ENCODE measurements around the gene ADAMTSL3. TPM values are rescaled to one million over a fixed set of nuclear protein-coding genes. Genes with fewer than 3 reads are reported as not detected.
A peak's percentile ranks its signal among the peaks of the same experiment; 100 is the strongest.

Gene ADAMTSL3
- total RNA-seq, 4 donors from 2014 or later: 16.6 to 30.0 (median 21.8) TPM

- H3K36me3 ChIP-seq: no peaks in the 10 kb centered on the region
- no peaks in the 10 kb centered on the region for H3K27me3 ChIP-seq
- intact Hi-C loops (cut with DNase I): no loop called here
- TF ChIP-seq CTCF (IDR thresholded peaks at IDR 0.05) (no peak), EP300 (IDR thresholded peaks at IDR 0.05) (no peak), POLR2A (IDR thresholded peaks at IDR 0.05; ENCODE audit: low read depth) (no peak), POLR2AphosphoS5 (IDR thresholded peaks at IDR 0.05) (no peak)
- H3K9me3 ChIP-seq: no peaks in the 10 kb centered on the region
- peaks cover 0 to 3% (median 0%) of the 10 kb centered on the region in 4 donors for H3K4me1 ChIP-seq
- no peak for DNase-seq (ENCODE audit: extremely low spot score)
- H3K27ac ChIP-seq (replicated peaks in 1 of 4): no peak overlapping the region
- no peak overlapping the region for H3K4me3 ChIP-seq
Measured at GRCh38 chr15:84001655-84002054, 347.7 kb downstream of the ADAMTSL3 start.

- Histone ChIP-seq H3K36me3 (peaks cover 0 to 3% (median 0%) of the 10 kb centered on the region in 4 donors), H3K4me3 (no peak overlapping the region), H3K4me1 (no peaks in the 10 kb centered on the region), H3K27me3 (no peaks in the 10 kb centered on the region), H3K27ac (replicated peaks in 1 of 4) (no peak overlapping the region), H3K9me3 (no peaks in the 10 kb centered on the region)
- WGBS: 81% methylated on average over 6 of the region's 6 CpGs
- DNase-seq (ENCODE audit: extremely low spot score): peak; percentile 17
- TF ChIP-seq POLR2AphosphoS5 (IDR thresholded peaks at IDR 0.05) (no peak), POLR2A (IDR thresholded peaks at IDR 0.05; ENCODE audit: low read depth) (no peak), CTCF (IDR thresholded peaks at IDR 0.05) (no peak), EP300 (IDR thresholded peaks at IDR 0.05) (no peak)
- intact Hi-C loops (cut with DNase I): no loop called here
Measured at GRCh38 chr15:84003791-84004503, 350.0 kb downstream of the ADAMTSL3 start.

- Histone ChIP-seq H3K36me3 (peaks cover 0 to 5% (median 0%) of the 10 kb centered on the region in 4 donors), H3K9me3 (no peaks in the 10 kb centered on the region), H3K27ac (replicated peaks in 1 of 4) (no peak overlapping the region), H3K4me1 (no peaks in the 10 kb centered on the region), H3K4me3 (no peak overlapping the region), H3K27me3 (no peaks in the 10 kb centered on the region)
- intact Hi-C loops (cut with DNase I): no loop called here
- TF ChIP-seq POLR2A (IDR thresholded peaks at IDR 0.05; ENCODE audit: low read depth) (no peak), POLR2AphosphoS5 (IDR thresholded peaks at IDR 0.05) (no peak), EP300 (IDR thresholded peaks at IDR 0.05) (no peak), CTCF (IDR thresholded peaks at IDR 0.05) (no peak)
- WGBS: 49% methylated on average over 4 of the region's 4 CpGs
- peak; percentile 4 for DNase-seq (ENCODE audit: extremely low spot score)
Measured at GRCh38 chr15:84006421-84006820, 352.5 kb downstream of the ADAMTSL3 start.

GRCh38 chr15:84009616-84010015 is 355.7 kb downstream of the ADAMTSL3 start:
- TF ChIP-seq POLR2A (IDR thresholded peaks at IDR 0.05; ENCODE audit: low read depth) (no peak), POLR2AphosphoS5 (IDR thresholded peaks at IDR 0.05) (no peak), CTCF (IDR thresholded peaks at IDR 0.05) (no peak), EP300 (IDR thresholded peaks at IDR 0.05) (no peak)
- Histone ChIP-seq H3K27me3 (no peaks in the 10 kb centered on the region), H3K4me1 (no peaks in the 10 kb centered on the region), H3K27ac (replicated peaks in 1 of 4) (no peak overlapping the region), H3K9me3 (peaks cover 0 to 5% (median 0%) of the 10 kb centered on the region in 4 donors), H3K36me3 (peaks cover 0 to 5% (median 0%) of the 10 kb centered on the region in 4 donors), H3K4me3 (no peak overlapping the region)
- DNase-seq (ENCODE audit: extremely low spot score): peak; percentile 88
- 86% methylated on average over 7 of the region's 7 CpGs for WGBS
- intact Hi-C loops (cut with DNase I): no loop called here

Data from esophagus muscularis mucosa (tissue), 4 donors.